K562 (cell line): ENCODE data around the gene RBM28. TPM values are rescaled to one million over a fixed set of nuclear protein-coding genes. Genes with fewer than 3 reads are reported as not detected.

Experiments used
- ATF3 ChIP-seq, 2 experiments: fragments of 450-650 bp in 1 of 2; sonication (generic) in 1 of 2; formaldehyde crosslinking in 1 of 2; IDR thresholded peaks in 1 of 2; conservative IDR thresholded peaks in 1 of 2; 2 replicates each; pipeline versions ENCODE4 v1.6.1 to v1.8.1; 2016 to 2023; ENCODE audit warnings: mild to moderate bottlenecking in 2 of 2, moderate library complexity in 2 of 2, inconsistent platforms in 1 of 2, missing genetic modification reagents in 1 of 2
- BACH1 ChIP-seq: fragments of 200-800 bp; sonication (Bioruptor generic); IDR thresholded peaks from 2 replicates; pipeline ENCODE4 v1.6.1; 2016; ENCODE audit warnings: missing genetic modification characterization, missing compliant biosample characterization
- CBFA2T3 ChIP-seq: fragments of 450-650 bp; IDR thresholded peaks from 2 replicates; pipeline ENCODE4 v1.6.1; 2017
- CBFB ChIP-seq: sonication (generic); formaldehyde crosslinking; IDR thresholded peaks from 2 replicates; pipeline ENCODE4 v1.4.0; 2020; ENCODE audit warnings: mild to moderate bottlenecking, missing genetic modification reagents
- CHD4 ChIP-seq: fragments of 200-600 bp; sonication (generic); IDR thresholded peaks from 3 replicates; pipeline ENCODE4 v1.6.1; 2012; ENCODE audit warnings: low read depth, mild to moderate bottlenecking, mixed read lengths, low read length, inconsistent platforms; ENCODE audit not compliant: insufficient read depth, insufficient replicate concordance, poor library complexity, severe bottlenecking
- CREB1 ChIP-seq, 2 experiments: sonication (generic) in 1 of 2; formaldehyde crosslinking in 1 of 2; IDR thresholded peaks; 2 replicates each; pipeline versions ENCODE4 v1.6.1 to v1.8.0; 2012 to 2022; ENCODE audit warnings: inconsistent platforms in 1 of 2, mild to moderate bottlenecking in 1 of 2, missing genetic modification reagents in 1 of 2, moderate library complexity in 1 of 2
- ELF4 ChIP-seq: fragments of 450-650 bp; formaldehyde crosslinking; IDR thresholded peaks from 2 replicates; pipeline ENCODE4 v1.4.0; 2022; ENCODE audit warnings: missing genetic modification characterization
- FOXM1 ChIP-seq, 2 experiments: fragments of 450-650 bp in 1 of 2; sonication (generic) in 1 of 2; formaldehyde crosslinking in 1 of 2; IDR thresholded peaks; 2 replicates each; pipeline versions ENCODE4 v1.6.1 to v1.9.0; 2017 to 2022; ENCODE audit warnings: low read depth in 2 of 2, mild to moderate bottlenecking in 2 of 2, missing genetic modification reagents in 1 of 2, moderate library complexity in 1 of 2
- GABPA ChIP-seq: fragments of 200-800 bp; sonication (Bioruptor generic); conservative IDR thresholded peaks from 2 replicates; pipeline ENCODE4 v1.6.1; 2016; ENCODE audit warnings: low read depth, missing genetic modification characterization, missing compliant biosample characterization
- HBP1 ChIP-seq: fragments of 450-650 bp; formaldehyde crosslinking; IDR thresholded peaks from 2 replicates; pipeline ENCODE4 v1.4.0; 2022; ENCODE audit warnings: missing genetic modification characterization
- HLTF ChIP-seq: fragments of 450-650 bp; IDR thresholded peaks from 2 replicates; pipeline ENCODE4 v1.6.1; 2016
- HMBOX1 ChIP-seq: sonication (generic); IDR thresholded peaks from 2 replicates; pipeline ENCODE4 v1.6.1; 2016
- HMG20B ChIP-seq: fragments of 250-450 bp; sonication (Bioruptor Pico); IDR thresholded peaks from 2 replicates; pipeline ENCODE4 v1.5.0; 2021; ENCODE audit warnings: mild to moderate bottlenecking
- HMGN3 ChIP-seq: IDR thresholded peaks from 2 replicates; pipeline ENCODE4 v1.6.1; 2011; ENCODE audit warnings: borderline replicate concordance, low read depth, mild to moderate bottlenecking, mixed read lengths, low read length; ENCODE audit not compliant: insufficient read length; ENCODE audit errors: extremely low read depth
- HNRNPL ChIP-seq: fragments of 200-400 bp; formaldehyde crosslinking; IDR thresholded peaks from 2 replicates; pipeline ENCODE4 v1.6.1; 2017; ENCODE audit warnings: low read depth, mild to moderate bottlenecking, low read length
- KAT2B ChIP-seq: IDR thresholded peaks from one replicate; pipeline ENCODE4 v1.6.1; 2012; ENCODE audit warnings: low read depth, mild to moderate bottlenecking, control low read depth, inconsistent platforms, low read length, moderate library complexity
- KLF1 ChIP-seq: fragments of 450-650 bp; IDR thresholded peaks from 2 replicates; pipeline ENCODE4 v1.6.1; 2016; ENCODE audit warnings: missing genetic modification characterization, missing compliant biosample characterization
- MTF1 ChIP-seq: fragments of 250-450 bp; sonication (Bioruptor Pico); IDR thresholded peaks from 2 replicates; pipeline ENCODE4 v1.9.0; 2021; ENCODE audit warnings: moderate library complexity, mild to moderate bottlenecking, inconsistent platforms, borderline replicate concordance
- POLR2A ChIP-seq: fragments of 450-650 bp; conservative IDR thresholded peaks from 2 replicates; pipeline ENCODE4 v1.6.1; 2016
- TCF7 ChIP-seq: sonication (generic); IDR thresholded peaks from 2 replicates; pipeline ENCODE4 v1.6.1; 2016; ENCODE audit warnings: antibody characterized with exemption, borderline replicate concordance
- TEAD2 ChIP-seq: fragments of 450-650 bp; IDR thresholded peaks from 2 replicates; pipeline ENCODE4 v1.6.1; 2016; ENCODE audit warnings: missing genetic modification characterization, control low read depth, missing compliant biosample characterization
- TGIF2 ChIP-seq: sonication (generic); formaldehyde crosslinking; IDR thresholded peaks from 2 replicates; pipeline ENCODE4 v1.8.1; 2022; ENCODE audit warnings: mild to moderate bottlenecking, missing genetic modification reagents, moderate library complexity
- ZBTB17 ChIP-seq: fragments of 450-650 bp; formaldehyde crosslinking; IDR thresholded peaks from 2 replicates; pipeline ENCODE4 v1.4.0; 2020; ENCODE audit warnings: mild to moderate bottlenecking
- ZNF146 ChIP-seq: IDR thresholded peaks from one replicate; pipeline ENCODE4 v1.6.1; 2018; ENCODE audit warnings: missing compliant biosample characterization; ENCODE audit not compliant: unreplicated experiment
- ZNF764 ChIP-seq: fragments of 250-450 bp; sonication (Bioruptor Pico); IDR thresholded peaks from 2 replicates; pipeline ENCODE4 v1.4.0; 2020; ENCODE audit warnings: low read depth, mild to moderate bottlenecking, moderate library complexity
- ZSCAN32 ChIP-seq: fragments of 450-650 bp; formaldehyde crosslinking; IDR thresholded peaks from 2 replicates; pipeline ENCODE4 v1.4.0; 2020; ENCODE audit warnings: mild to moderate bottlenecking, moderate library complexity
- polyA plus RNA-seq, 8 experiments: library from polyadenylated mRNA; depleted of rRNA in 4 of 8; stranded (reverse) in 5 of 8; unstranded in 3 of 8; fragments of >200 nt; fragmentation: Nextera tagmentation in 2 of 8; fragmentation: Illumina TruSeq in 1 of 8; extraction: Ambion mirVana in 2 of 8; extraction: Trizol in 1 of 8; gene quantifications; 2 replicates each; pipeline versions ENCODE4 v1.2.1 to v1.2.3, GENCODE V29; 2011 to 2014; ENCODE audit warnings: inconsistent platforms in 1 of 8, missing spikeins in 1 of 8
- total RNA-seq, 7 experiments: library from RNA; depleted of rRNA in 6 of 7; stranded (reverse); fragments of >200 nt in 6 of 7; fragmentation: Illumina TruSeq in 2 of 7; extraction: Trizol in 2 of 7; gene quantifications; 2 replicates each; pipeline versions ENCODE4 v1.2.1 to v1.2.3, GENCODE V29; 2011 to 2021; ENCODE audit warnings: low replicate concordance in 1 of 7

The RBM28 gene
- total and polyA plus RNA-seq, 9 of the 15 experiments (the other 6 are each of a cell fraction or from before 2014, with no cell fraction given): 65.8 to 213 (median 138) TPM

- no peak for TF ChIP-seq CHD4
- no peak for TF ChIP-seq HNRNPL
- no peak for TF ChIP-seq HMGN3
- TF ChIP-seq TEAD2 (tag): no peak
- no peak for TF ChIP-seq HMG20B
- TF ChIP-seq HLTF: no peak
- TF ChIP-seq ELF4 (CRISPR knock-in tag): no peak
- TF ChIP-seq CBFB (CRISPR knock-in tag): 0 out of 2 replicates have a peak, but pooled peaks have one; percentile 13
- TF ChIP-seq HMBOX1: no peak
- TF ChIP-seq POLR2A: no peak
- no peak for TF ChIP-seq ZNF146 (CRISPR knock-in tag)
- TF ChIP-seq MTF1: no peak
- TF ChIP-seq HBP1 (CRISPR knock-in tag): no peak
- no peak for TF ChIP-seq GABPA (tag)
- no peak for TF ChIP-seq ZNF764 (CRISPR knock-in tag)
- TF ChIP-seq FOXM1 (IDR thresholded peaks at IDR 0.05; ENCODE audit: low read depth): no peak
- TF ChIP-seq FOXM1 (CRISPR knock-in tag; IDR thresholded peaks at IDR 0.05; ENCODE audit: low read depth): 0 out of 2 replicates have a peak, but pooled peaks have one; percentile 33
- TF ChIP-seq BACH1 (tag): 0 out of 2 replicates have a peak, but pooled peaks have one; percentile 3
- TF ChIP-seq ZSCAN32 (CRISPR knock-in tag): no peak
- TF ChIP-seq ATF3 (IDR thresholded peaks at IDR 0.05): no peak
- no peak for TF ChIP-seq ATF3 (CRISPR knock-in tag; conservative IDR thresholded peaks at IDR 0.05)
- TF ChIP-seq KAT2B: no peak
- no peak for TF ChIP-seq CREB1 (IDR thresholded peaks at IDR 0.05)
- TF ChIP-seq CREB1 (CRISPR knock-in tag; IDR thresholded peaks at IDR 0.05): no peak
- TF ChIP-seq TCF7: no peak
- TF ChIP-seq ZBTB17 (CRISPR knock-in tag): no peak
- no peak for TF ChIP-seq CBFA2T3
- TF ChIP-seq KLF1 (tag): no peak
- TF ChIP-seq TGIF2: 0 out of 2 replicates have a peak, but pooled peaks have one; percentile 23
Observed at GRCh38 chr7:128267595-128267924, 76.1 kb downstream of the RBM28 start (continued).
